ENCODE measurements around the gene HSD17B14. TPM values are rescaled to one million over a fixed set of nuclear protein-coding genes. Genes with fewer than 3 reads are reported as not detected.
A peak's percentile ranks its signal among the peaks of the same experiment; 100 is the strongest.

Gene HSD17B14
- total and polyA plus RNA-seq, 2 of the 13 experiments (the other 11 are each of a cell fraction or from before 2014, with no cell fraction given): 0.58 to 1.2 TPM

- FAIRE-seq (no peak), DNase-seq (ENCODE audit: low spot score) (no peak), ATAC-seq (no peak)
- in situ Hi-C loops (cut with HindIII; ENCODE audit: extremely low pct_ligation_motif_present, low pct_unique_long_range_greater_than_20kb): no loop called here
- no peaks in the 10 kb centered on the region for H3K27me3 ChIP-seq (ENCODE audit: control insufficient read depth in 1 of 2, insufficient read depth in 2 of 2, low read length in 2 of 2)
- ChIA-PET POLR2A (no interaction called here), CTCF (ENCODE audit: low intra/inter-chr PET ratio, low total read pairs) (no interaction called here)
- H3K79me2 ChIP-seq (ENCODE audit: insufficient read depth, low read length): peaks cover 12% of the 10 kb centered on the region
- H3K4me2 ChIP-seq (ENCODE audit: low read depth, low read length): no peak overlapping the region
- H3K4me3 ChIP-seq (replicated peaks in 1 of 3; ENCODE audit: insufficient read depth in 1 of 3, low read depth in 2 of 3, low read length in 3 of 3): no peak overlapping the region
- no peak overlapping the region for H3K9ac ChIP-seq (ENCODE audit: insufficient read depth, low read depth, low read length)
- H3K36me3 ChIP-seq (replicated peaks in 1 of 2; ENCODE audit: control insufficient read depth in 1 of 2, insufficient read depth in 2 of 2, low read length in 2 of 2): no peaks in the 10 kb centered on the region
- H3K9me3 ChIP-seq (ENCODE audit: low read length): no peaks in the 10 kb centered on the region
- intact Hi-C loops (cut with micrococcal nuclease; ENCODE audit: unreplicated experiment): no loop called here
- H3K4me1 ChIP-seq (ENCODE audit: insufficient read depth, low read length): peaks cover 38% of the 10 kb centered on the region
- H3K27ac ChIP-seq (ENCODE audit: extremely low read length, insufficient read depth, low read length): no peak overlapping the region
- no peaks in the 10 kb centered on the region for H4K20me1 ChIP-seq (ENCODE audit: insufficient read depth, low read length)
- TF ChIP-seq, protein P1, sequence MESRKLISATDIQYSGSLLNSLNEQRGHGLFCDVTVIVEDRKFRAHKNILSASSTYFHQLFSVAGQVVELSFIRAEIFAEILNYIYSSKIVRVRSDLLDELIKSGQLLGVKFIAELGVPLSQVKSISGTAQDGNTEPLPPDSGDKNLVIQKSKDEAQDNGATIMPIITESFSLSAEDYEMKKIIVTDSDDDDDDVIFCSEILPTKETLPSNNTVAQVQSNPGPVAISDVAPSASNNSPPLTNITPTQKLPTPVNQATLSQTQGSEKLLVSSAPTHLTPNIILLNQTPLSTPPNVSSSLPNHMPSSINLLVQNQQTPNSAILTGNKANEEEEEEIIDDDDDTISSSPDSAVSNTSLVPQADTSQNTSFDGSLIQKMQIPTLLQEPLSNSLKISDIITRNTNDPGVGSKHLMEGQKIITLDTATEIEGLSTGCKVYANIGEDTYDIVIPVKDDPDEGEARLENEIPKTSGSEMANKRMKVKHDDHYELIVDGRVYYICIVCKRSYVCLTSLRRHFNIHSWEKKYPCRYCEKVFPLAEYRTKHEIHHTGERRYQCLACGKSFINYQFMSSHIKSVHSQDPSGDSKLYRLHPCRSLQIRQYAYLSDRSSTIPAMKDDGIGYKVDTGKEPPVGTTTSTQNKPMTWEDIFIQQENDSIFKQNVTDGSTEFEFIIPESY (CRISPR knock-in tag; IDR thresholded peaks at IDR 0.05): peak; percentile 24; the same call in 1 of the 2 replicates
- TF ChIP-seq ARNT2 (CRISPR knock-in tag; IDR thresholded peaks at IDR 0.05; ENCODE audit: low read depth) (no peak), ZNF335 (CRISPR knock-in tag; IDR thresholded peaks at IDR 0.05) (no peak), ZBTB38 (CRISPR knock-in tag; IDR thresholded peaks at IDR 0.05) (peak; percentile 35; the same call in 1 of the 2 replicates), CREB3 (CRISPR knock-in tag; IDR thresholded peaks at IDR 0.05) (no peak)
- TF ChIP-seq, protein P2, sequence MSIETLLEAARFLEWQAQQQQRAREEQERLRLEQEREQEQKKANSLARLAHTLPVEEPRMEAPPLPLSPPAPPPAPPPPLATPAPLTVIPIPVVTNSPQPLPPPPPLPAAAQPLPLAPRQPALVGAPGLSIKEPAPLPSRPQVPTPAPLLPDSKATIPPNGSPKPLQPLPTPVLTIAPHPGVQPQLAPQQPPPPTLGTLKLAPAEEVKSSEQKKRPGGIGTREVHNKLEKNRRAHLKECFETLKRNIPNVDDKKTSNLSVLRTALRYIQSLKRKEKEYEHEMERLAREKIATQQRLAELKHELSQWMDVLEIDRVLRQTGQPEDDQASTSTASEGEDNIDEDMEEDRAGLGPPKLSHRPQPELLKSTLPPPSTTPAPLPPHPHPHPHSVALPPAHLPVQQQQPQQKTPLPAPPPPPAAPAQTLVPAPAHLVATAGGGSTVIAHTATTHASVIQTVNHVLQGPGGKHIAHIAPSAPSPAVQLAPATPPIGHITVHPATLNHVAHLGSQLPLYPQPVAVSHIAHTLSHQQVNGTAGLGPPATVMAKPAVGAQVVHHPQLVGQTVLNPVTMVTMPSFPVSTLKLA (IDR thresholded peaks at IDR 0.05): peak; percentile 73
- 33% methylated on average over 8 of the region's 8 CpGs for WGBS (ENCODE audit: low lambda C conversion rate)
- no TSS peak for BruUV-seq (replicated peaks)
- H2AFZ ChIP-seq (ENCODE audit: low read length): no peak overlapping the region
These were observed 31.8 kb downstream of the HSD17B14 start for GRCh38 chr19:48804496-48804895.

Data from HepG2 (cell line).